ENCODE data around the gene CDKAL1.
"Not testable (repeated sequence)": the region's sequence is repeated elsewhere in the genome, so short reads cannot be mapped to it uniquely, and the experiment has no call there.

Gene CDKAL1

GRCh38 chr6:21051777-21052176, 517.5 kb downstream of the CDKAL1 start:
- TF ChIP-seq EZH2 (optimal IDR thresholded peaks at IDR 0.05; ENCODE audit: low read depth, low read length) (no peak), CTCF (IDR thresholded peaks at IDR 0.05; ENCODE audit: low read length) (no peak), EZH2phosphoT487 (IDR thresholded peaks at IDR 0.05; ENCODE audit: low read length) (no peak)
- H3K9ac ChIP-seq (ENCODE audit: low read length): no peak overlapping the region
- no peaks in the 10 kb centered on the region for H4K20me1 ChIP-seq (ENCODE audit: insufficient read depth, low read length)
- H3K4me2 ChIP-seq (ENCODE audit: low read depth, low read length): no peak overlapping the region
- no peak for DNase-seq
- no peaks in the 10 kb centered on the region for H3F3A ChIP-seq (ENCODE audit: insufficient read depth, low read length)
- H3K9me2 ChIP-seq (replicated peaks; ENCODE audit: insufficient read depth, low read length): no peaks in the 10 kb centered on the region
- no peaks in the 10 kb centered on the region for H3K27me3 ChIP-seq (replicated peaks; ENCODE audit: insufficient read depth, low read length)
- no peaks in the 10 kb centered on the region for H3K4me1 ChIP-seq (ENCODE audit: low read length)
- no peaks in the 10 kb centered on the region for H3K9me3 ChIP-seq (replicated peaks; ENCODE audit: insufficient read depth, low read length)
- H3K79me2 ChIP-seq (ENCODE audit: low read length): no peaks in the 10 kb centered on the region
- H3K36me3 ChIP-seq (replicated peaks; ENCODE audit: insufficient read depth, low read length): no peaks in the 10 kb centered on the region
- no peak overlapping the region for H2AFZ ChIP-seq (ENCODE audit: low read length)
- no peak overlapping the region for H3K27ac ChIP-seq (ENCODE audit: low read length)
- H3K4me3 ChIP-seq (ENCODE audit: low read length): no peak overlapping the region

- no peaks in the 10 kb centered on the region for H3K27me3 ChIP-seq (replicated peaks; ENCODE audit: insufficient read depth, low read length)
- H3K79me2 ChIP-seq (ENCODE audit: low read length): no peaks in the 10 kb centered on the region
- H3K4me2 ChIP-seq (ENCODE audit: low read depth, low read length): no peak overlapping the region
- DNase-seq: no peak
- H3K9me3 ChIP-seq (replicated peaks; ENCODE audit: insufficient read depth, low read length): no peaks in the 10 kb centered on the region
- TF ChIP-seq CTCF (IDR thresholded peaks at IDR 0.05; ENCODE audit: low read length): no peak
- TF ChIP-seq EZH2phosphoT487 (IDR thresholded peaks at IDR 0.05; ENCODE audit: low read length): no peak
- no peak for TF ChIP-seq EZH2 (optimal IDR thresholded peaks at IDR 0.05; ENCODE audit: low read depth, low read length)
- no peaks in the 10 kb centered on the region for H4K20me1 ChIP-seq (ENCODE audit: insufficient read depth, low read length)
- no peaks in the 10 kb centered on the region for H3K4me1 ChIP-seq (ENCODE audit: low read length)
- no peak overlapping the region for H2AFZ ChIP-seq (ENCODE audit: low read length)
- H3K36me3 ChIP-seq (replicated peaks; ENCODE audit: insufficient read depth, low read length): no peaks in the 10 kb centered on the region
- no peak overlapping the region for H3K9ac ChIP-seq (ENCODE audit: low read length)
- no peaks in the 10 kb centered on the region for H3K9me2 ChIP-seq (replicated peaks; ENCODE audit: insufficient read depth, low read length)
- no peak overlapping the region for H3K27ac ChIP-seq (ENCODE audit: low read length)
- no peaks in the 10 kb centered on the region for H3F3A ChIP-seq (ENCODE audit: insufficient read depth, low read length)
- H3K4me3 ChIP-seq (ENCODE audit: low read length): no peak overlapping the region
These were observed 519.4 kb downstream of the CDKAL1 start for GRCh38 chr6:21053612-21054011.

GRCh38 chr6:21055480-21055879, 521.2 kb downstream of the CDKAL1 start:
- not testable (repeated sequence) for H3K36me3 ChIP-seq (replicated peaks; ENCODE audit: insufficient read depth, low read length); H3K9me3 ChIP-seq (replicated peaks; ENCODE audit: insufficient read depth, low read length); H3K4me3 ChIP-seq (ENCODE audit: low read length); H3F3A ChIP-seq (ENCODE audit: insufficient read depth, low read length); H3K9ac ChIP-seq (ENCODE audit: low read length); H4K20me1 ChIP-seq (ENCODE audit: insufficient read depth, low read length); H3K9me2 ChIP-seq (replicated peaks; ENCODE audit: insufficient read depth, low read length); H3K4me1 ChIP-seq (ENCODE audit: low read length); H3K27me3 ChIP-seq (replicated peaks; ENCODE audit: insufficient read depth, low read length); H2AFZ ChIP-seq (ENCODE audit: low read length); DNase-seq; H3K27ac ChIP-seq (ENCODE audit: low read length); H3K4me2 ChIP-seq (ENCODE audit: low read depth, low read length); H3K79me2 ChIP-seq (ENCODE audit: low read length)

GRCh38 chr6:21061892-21062291, 527.6 kb downstream of the CDKAL1 start:
- H3K36me3 ChIP-seq (replicated peaks; ENCODE audit: insufficient read depth, low read length): no peaks in the 10 kb centered on the region
- DNase-seq: no peak
- H3K9me3 ChIP-seq (replicated peaks; ENCODE audit: insufficient read depth, low read length): no peaks in the 10 kb centered on the region
- H3F3A ChIP-seq (ENCODE audit: insufficient read depth, low read length): no peaks in the 10 kb centered on the region
- H4K20me1 ChIP-seq (ENCODE audit: insufficient read depth, low read length): no peaks in the 10 kb centered on the region
- H3K79me2 ChIP-seq (ENCODE audit: low read length): no peaks in the 10 kb centered on the region
- no peak for TF ChIP-seq EZH2phosphoT487 (IDR thresholded peaks at IDR 0.05; ENCODE audit: low read length)
- no peak for TF ChIP-seq CTCF (IDR thresholded peaks at IDR 0.05; ENCODE audit: low read length)
- TF ChIP-seq EZH2 (optimal IDR thresholded peaks at IDR 0.05; ENCODE audit: low read depth, low read length): no peak
- no peak overlapping the region for H2AFZ ChIP-seq (ENCODE audit: low read length)
- no peak overlapping the region for H3K27ac ChIP-seq (ENCODE audit: low read length)
- H3K27me3 ChIP-seq (replicated peaks; ENCODE audit: insufficient read depth, low read length): no peaks in the 10 kb centered on the region
- H3K4me3 ChIP-seq (ENCODE audit: low read length): no peak overlapping the region
- no peaks in the 10 kb centered on the region for H3K4me1 ChIP-seq (ENCODE audit: low read length)
- no peaks in the 10 kb centered on the region for H3K9me2 ChIP-seq (replicated peaks; ENCODE audit: insufficient read depth, low read length)
- H3K4me2 ChIP-seq (ENCODE audit: low read depth, low read length): no peak overlapping the region
- no peak overlapping the region for H3K9ac ChIP-seq (ENCODE audit: low read length)
